Hematopoietic multipotent progenitor cell treated with erythropoietin and hydrocortisone succinate and interleukin-3 and kit ligand, for 6 days (in vitro differentiated cells): ENCODE data around the gene MYO3B.

Experiments
- DNase-seq: peaks from one replicate; pipeline ENCODE4 v3.0.0-alpha.2; 2015

The MYO3B gene

DNA sequence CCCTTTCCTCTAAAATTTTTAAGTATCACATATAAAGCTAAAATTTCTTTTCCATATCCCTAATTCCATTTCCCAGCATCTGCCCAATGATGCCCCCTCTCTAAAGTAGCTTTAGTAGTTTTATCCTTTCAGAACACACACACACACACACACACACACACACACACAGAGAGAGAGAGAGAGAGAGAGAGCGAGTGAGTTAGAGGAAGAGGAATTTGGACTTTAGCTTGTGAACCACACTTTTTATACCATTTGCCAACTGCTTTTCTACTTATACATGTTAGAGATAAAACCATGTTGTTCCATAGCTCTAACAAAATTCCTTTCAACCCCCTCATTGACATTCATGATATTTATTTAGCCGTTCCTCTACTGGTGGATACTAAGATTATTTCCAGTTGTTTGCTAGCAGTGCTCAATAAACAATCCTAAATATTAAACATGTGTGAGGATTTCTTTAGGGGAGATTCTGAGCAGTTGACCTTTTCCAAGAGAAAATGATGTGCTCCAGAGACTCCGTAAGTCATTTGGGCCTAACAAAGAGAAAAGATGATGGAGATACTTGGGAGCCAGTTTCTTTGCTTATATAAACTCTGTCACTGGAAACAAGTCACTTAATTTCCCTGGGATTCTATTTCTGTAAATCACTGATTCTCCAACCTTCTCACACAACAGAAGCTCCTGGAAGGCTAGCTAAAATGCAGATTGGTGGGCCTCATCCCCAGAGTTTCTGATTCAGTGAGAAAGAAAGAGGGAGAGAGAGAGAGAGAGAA, 307.5 kb downstream of the MYO3B start:
- DNase-seq, result no peak

DNA sequence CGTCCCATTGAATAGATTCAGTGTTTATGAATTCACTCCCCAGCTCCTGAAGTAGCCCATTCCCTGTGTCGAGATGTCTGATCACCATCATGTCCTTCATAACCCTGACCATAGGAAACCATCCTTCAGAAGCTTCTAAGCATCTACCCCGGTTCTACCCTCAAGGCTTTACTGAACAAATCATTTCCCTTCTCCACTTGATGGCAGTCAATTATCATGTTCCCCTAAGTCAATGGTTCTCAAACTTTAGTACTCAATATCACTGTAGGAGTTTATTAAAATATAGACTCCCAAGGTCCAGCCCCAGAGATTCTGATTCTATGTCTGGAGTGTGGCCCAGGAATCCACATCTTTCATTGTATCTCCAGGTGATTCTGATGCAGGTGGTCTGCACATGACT, 308.8 kb downstream of the MYO3B start:
- no peak for DNase-seq

DNA sequence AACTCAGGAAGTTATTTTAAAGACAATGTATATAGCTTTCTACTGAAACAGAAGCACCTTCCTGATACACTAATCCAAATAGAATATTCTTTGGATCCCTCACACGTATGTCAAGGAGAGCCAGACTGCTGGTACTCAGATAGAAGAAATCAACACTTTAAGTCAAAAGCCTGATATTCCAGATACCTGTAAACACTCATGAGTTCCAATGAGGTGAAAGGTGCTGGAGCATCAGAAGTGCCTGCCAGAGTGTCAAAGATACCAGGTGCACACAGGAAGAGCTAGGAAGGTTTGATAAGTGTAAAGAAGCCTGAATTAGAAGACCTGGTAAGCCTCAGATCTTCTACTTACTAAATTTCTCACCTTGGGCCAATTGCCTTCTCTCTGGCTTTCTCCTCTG, 310.9 kb downstream of the MYO3B start:
- DNase-seq, result no peak

DNA sequence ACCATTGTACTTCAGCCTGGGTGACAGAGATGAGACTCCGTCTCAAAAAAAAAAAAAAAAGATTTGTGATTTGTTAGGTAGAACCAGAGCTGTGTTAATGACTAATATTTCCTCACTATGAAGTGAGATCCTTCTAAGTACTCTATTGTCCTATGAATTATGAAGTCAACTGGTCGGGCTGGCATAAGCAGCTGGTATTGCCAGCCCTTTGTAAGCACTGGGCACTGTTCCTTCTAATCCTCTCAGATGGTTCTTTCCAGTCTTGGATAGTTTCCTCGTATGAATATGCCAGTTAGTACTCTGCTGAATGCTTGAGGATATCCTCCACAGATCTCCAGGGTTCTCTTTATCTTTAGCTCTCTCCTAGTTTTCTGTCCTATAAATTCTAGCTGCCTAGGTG, 314.1 kb downstream of the MYO3B start:
- no peak for DNase-seq

DNA sequence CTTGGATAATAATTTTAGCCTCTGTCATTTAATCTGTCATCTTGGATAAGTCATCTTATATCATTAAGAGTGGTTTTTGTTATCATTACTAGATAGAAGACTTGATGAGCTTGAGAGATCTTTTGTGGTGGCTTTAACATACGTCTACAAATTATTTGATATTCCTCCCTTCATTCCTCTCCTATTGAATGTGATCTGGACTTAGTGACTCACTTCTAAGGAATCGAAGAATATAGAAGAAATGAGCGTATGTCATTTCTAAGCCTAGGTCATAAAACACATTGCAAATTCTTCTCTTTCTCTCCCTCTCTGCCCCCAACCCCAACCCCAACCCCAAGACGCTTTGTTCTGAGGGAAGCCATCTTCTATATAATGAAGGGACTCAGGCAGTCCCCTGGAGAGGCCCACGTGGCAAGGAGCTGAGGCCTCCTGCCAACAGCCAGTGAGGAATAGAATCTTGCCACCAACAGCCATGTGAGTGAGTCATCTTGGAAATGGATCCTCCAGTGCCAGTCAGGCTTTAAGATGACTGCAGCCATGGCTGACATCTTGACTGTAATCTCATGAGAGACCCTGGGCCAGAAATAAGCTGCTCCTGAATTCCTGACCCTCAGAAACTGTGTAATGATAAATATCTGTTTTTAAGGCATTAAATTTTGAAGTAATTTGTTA, 315.6 kb downstream of the MYO3B start:
- no peak for DNase-seq

DNA sequence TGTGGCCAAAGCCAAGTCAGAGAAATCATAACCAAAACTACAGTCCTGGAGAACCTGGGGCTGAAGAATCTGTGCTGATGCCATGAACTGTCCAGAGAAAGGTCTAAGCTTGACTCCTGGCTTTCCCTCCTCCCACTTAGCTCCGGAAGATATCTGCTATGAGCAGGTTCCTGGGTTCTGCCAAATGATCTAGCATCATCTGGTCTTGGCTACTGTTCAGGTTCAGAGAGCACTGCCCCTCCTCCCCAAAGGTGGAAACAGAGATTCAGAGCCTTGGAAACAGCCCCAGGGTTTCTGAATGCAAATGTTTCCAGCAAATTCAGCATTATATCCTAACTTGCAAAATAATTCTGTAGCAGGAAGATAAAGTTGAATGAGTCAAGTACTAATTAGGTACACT, 317.9 kb downstream of the MYO3B start:
- no peak for DNase-seq

DNA sequence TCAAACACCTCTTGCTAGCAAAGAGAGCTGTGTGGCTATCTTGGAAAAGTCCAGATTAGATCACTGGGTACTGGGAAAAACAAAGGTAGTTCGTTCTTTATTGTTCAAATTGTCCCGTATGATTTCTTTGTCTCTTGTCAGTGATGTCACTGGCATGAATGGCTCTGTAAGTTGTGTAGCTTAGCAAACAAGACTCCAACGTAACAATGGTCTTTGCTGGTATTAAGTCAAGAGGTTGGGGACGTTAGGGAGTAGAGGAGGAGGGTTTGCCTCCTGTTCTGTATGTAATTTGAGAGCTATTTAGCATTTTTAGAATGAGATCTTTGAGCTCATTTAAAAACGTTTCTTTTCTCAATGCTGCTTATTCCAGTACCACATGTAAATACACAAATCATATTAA, 320.7 kb downstream of the MYO3B start:
- no peak for DNase-seq

DNA sequence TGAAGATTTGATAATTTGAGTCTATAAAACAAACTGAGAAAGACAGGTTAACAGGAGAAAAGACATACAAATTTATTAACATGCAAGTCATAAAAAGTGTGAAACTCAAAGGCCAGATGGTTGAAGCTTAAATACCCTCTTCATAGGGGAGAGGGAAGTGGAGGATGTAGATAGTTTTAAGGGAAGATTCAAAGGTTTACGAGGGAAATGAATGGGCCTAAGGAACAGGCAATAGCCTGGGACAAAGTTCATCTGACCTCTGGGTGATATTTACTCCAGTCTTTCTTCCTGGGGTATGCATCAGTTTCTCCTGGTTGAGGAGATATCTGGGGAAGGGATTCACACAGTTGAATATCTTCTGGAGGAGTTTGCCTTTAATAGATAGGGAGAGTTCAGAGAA, 322.2 kb downstream of the MYO3B start:
- DNase-seq, result no peak

DNA sequence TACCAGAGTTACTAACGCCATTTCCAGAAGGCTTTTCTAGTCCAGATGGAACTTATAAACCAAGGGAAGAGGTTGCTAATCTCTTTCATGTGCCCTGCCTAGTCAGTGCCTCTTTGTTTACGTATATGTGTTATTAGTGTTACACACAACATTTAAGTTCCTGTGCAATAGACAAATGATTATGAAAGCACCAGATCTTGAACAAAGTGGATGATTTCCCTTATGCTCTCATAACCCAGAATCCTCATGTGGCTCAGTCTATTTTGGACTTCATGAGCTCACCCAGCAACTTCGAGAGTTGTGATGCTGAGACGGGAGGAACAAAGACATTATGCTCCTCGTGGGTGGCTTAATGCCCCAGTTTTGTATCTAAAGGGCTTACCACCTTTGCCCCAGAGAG, 322.8 kb downstream of the MYO3B start:
- no peak for DNase-seq

DNA sequence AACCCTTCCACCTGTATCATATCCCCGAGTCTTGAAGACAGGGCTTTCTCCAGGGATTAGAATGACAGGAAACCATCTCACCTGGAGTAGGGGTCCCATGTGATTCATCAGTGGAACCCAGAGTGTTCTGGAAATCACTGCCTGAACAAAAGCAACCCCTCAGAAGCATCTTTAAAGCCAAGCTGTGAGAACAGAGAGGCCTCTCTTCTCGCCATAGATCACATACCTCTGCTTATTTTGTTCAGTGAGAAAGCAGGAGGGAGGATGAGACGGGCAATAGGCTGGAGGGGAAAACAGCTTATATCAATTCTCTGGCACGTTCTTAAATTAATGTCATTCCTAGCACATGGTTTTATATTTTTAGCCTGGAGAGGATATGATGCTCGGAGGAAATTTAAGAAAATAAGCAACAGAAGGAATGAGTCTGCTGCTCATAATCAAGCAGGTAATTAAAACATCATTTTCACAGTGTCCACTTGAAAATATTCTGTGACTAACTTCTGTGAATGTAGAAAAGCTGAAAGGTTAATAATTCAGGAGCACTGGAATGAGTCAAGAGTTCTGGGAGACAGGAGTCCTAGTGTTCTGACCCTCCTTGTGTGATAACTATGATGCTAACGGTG, 323.6 kb downstream of the MYO3B start:
- no peak for DNase-seq

DNA sequence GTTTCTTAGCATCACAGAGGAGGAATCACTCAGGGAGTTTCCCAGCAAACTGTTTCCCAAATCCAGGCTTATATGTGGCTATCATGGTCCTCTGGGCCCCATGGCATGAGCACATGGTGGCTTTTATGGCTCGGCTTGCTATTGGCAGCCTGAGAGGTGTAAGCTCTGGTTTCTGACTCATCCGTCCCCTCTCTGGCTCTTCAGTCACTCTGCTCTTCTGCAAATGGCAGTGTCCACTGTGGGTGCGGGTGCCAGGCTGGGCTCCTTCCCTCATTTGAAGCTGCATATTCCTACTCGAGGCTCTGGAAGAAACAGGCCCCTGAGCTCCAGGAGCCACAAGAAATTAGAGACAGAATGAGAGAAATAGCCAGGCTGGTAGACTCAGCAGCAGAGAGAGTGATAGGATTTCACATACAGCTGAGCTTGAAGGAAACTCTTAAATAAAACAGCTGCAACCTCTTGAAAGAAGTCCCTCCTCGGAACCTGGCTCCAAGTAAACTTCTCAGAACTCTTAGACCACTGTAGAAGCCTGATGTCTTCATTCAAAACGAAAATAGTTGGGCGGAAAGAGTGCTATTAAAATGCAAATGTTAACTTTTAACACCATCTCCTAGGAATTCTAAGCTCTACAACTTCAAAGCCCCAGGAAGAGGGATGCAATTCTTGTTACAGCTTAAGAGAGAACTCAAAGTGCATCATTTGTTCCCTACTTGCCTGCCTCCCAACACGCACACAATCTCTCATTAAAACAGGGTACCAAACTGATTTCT, 324.6 kb downstream of the MYO3B start:
- no peak for DNase-seq

DNA sequence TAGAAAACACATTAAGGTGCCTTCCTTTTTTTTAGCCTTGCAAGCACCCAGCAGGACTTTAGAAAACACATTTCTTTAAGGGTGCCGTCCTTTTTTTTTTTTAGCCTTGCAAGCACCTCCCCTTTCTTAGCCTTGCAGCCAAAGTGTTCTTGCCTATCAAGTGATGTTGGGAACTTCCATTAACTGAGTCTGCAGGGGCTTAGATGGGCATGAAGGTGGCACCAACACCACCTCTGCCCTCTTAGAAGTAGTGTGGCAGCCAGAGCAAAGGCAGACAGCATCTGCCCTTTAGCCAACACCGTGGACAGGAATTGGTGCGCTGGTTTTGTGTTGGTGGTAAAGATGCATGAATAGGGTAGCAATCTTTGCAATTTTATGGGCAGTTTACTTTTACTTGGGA, 325.6 kb downstream of the MYO3B start:
- DNase-seq, result no peak

DNA sequence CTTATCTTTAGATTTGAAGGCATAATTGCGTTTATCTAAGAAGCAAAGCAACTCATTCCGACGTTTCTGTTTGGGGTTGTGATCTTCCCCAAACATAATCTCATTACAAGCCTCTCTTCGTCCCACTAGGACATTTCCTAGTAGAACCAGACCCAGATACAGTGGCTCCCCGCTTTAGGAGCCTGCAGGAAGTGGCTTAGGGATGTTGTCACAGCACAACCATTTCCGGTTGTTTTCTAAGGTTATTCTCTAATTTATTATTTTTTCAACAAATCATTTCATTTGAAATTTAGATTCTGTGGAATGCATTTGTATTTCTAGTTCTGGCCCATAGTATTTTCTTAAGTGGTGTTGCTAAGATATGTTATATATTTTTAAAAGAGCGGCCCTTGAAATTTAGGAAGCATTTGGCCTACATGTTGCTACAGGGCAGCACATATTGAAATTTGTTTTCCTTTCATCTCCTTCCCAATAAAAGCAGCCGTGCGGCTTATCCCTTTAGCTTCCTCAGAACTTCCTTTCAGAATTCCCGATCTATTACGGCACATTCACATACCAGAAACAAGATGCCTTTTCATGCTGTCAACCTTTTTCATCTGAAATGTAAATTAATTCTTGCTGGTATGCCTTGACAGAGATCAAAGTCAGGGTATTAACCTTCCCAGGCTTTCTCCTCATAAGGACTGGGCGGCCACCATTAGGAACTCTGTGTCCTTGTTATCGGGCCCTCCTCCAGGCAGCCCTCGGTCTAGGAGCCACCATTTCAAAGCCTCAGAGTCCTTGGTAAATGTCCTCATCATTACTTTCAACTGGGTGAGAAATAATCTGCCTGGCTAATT, 326.2 kb downstream of the MYO3B start:
- no peak for DNase-seq

DNA sequence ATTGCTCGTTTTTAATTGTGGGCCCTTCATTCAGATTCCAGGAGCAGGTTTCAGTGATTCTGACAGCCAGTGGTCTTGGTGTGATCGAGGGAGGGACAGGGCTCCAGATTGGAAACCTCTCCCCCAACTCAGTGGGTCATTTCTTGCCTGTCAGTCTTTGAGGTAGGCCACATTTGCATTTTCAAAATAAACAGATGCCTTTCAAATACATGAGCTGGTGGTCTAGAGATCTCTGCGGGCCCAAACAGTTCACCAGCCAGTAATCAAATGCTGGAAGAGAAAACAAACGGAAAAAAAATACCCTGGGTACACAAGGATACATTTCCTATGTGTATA, 326.8 kb downstream of the MYO3B start:
- no peak for DNase-seq

DNA sequence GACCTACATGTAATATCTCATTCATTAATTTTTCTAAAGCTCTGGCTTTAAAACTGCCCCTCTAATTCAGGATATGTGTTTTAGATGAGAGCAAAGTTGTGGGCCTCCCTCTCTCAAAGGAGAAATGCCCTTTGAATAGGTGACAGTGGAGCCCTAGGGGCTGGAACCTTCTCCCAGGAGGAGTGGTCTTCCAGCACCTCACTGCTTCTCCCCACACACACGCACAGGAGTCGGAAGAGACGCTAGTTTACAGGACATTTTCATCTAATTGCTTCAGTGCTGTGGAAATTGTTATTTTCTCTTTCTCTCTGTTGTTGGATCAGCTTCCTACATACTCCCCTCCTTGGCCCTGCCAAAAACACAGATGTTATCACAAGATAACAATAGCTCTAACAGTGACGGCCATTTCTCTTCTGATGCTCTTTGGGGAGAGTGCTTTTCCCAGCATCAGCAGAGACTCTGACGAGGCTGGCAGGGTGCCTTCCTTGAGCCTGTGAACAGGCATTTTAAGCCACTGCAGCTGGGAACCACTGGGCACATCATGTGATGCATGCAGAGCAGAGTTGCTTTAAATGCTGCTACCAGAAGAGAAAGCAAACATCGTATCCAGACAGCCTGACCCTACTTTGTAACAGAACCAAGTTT, 327.8 kb downstream of the MYO3B start:
- DNase-seq, result no peak

DNA sequence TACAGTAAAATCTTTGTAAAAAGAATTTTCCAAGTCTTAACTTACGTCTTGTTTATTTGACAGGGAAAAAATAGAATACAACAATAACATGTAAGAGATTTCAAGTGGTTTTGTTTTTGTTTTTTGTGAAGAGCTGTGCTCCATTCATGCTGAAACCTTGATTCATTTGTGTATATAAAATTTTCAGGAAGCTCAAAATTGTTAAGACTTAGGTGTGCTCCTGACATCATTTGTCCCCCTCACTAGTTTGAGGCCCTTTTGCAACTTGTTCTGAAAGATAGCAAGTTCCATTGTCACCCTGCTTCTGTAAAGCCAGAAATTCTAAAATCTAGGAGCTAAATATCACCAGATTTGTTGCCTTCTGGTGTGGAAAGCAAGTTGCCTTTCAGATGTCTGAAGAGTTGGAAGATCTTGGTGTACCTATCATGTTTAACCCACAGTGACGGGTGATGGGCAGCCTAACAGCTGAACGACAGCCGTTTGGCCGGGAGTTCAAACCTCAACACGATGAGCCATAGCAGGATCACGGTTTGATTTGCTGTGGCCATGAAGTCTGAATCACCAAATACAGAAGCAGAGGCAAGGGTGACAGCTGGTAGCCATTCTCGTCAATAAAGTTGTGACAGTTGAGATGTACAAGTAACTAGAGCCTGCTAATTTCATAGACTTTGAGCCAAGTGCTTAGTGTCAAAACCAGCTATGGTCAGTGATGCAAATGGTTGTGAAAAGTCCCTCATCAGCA, 331.7 kb downstream of the MYO3B start:
- no peak for DNase-seq

DNA sequence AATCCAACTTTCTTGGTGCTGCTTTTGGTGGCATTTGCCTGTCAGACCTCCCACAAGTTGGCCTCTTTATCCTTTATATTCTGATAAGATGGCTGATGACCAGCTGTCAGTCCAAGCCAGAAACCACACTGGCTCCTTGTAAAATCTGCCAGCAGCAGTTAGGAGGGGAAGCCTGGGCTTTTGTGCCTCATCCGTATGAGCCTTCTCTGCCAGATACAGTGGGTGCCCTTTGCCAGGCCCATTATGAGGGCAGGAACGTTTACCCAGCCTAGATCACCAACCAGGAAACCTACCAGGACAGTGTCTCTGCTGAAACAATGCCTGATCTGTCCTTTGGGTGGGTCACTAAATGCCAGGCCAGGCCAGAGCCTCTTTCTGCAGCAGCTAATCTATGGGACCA, 334.3 kb downstream of the MYO3B start:
- DNase-seq, result no peak

DNA sequence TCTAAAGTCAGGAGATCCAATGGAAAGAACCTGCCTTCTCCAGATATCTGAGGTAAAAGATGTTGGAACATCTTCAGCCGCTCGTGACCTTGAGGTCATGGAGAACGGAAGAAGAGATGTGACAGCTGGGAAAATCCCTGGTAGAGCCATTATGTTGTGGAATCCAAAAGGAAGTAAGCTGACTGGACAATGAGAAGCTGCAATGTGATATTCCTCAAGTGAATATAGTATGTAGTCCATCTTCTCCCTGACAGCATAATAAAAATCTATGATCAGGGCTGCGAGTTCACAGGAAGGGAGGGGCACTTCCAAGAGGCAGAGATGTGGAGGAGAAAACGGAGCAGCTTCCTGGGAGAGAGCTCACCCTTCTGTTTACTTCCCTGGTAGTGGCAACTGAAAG, 336.2 kb downstream of the MYO3B start:
- no peak for DNase-seq

DNA sequence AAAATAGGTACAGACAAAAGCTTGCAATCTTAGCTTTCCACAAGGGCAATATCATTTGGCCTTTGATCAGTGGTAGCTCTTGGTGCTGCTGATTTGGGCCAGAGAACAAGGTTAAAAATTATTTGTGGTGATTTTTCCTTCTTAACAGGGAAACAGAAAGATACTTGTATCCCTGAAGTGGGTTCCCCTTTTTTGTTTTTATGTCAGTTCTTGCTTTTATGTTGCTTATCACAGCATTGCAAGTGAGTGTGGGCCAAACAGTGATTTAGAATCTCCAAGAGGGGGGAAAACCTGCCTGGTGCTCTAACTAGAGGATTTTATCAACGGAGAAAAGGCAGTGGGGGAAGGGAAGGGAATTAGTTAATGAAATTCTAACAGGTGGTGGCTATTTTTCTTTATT, 339.6 kb downstream of the MYO3B start:
- no peak for DNase-seq

DNA sequence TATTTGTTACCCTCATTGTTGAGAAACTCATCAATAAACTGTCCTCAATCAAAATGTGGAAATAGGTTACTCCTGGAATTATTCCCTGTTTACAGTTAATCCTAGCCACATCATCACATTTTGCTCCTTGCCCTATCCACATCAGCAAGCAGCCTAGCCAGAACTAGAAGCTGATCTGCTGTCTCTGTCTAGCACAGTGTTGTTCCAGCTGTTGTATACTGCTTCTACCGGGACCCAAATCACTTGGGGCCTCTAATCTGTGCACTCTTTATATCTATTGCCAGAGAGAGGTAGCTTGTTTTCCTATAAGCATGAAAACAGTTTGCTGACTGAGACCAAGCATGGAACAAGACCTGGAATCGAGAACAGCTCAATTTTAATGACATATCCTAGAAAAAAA, 341.0 kb downstream of the MYO3B start:
- DNase-seq, result no peak

DNA sequence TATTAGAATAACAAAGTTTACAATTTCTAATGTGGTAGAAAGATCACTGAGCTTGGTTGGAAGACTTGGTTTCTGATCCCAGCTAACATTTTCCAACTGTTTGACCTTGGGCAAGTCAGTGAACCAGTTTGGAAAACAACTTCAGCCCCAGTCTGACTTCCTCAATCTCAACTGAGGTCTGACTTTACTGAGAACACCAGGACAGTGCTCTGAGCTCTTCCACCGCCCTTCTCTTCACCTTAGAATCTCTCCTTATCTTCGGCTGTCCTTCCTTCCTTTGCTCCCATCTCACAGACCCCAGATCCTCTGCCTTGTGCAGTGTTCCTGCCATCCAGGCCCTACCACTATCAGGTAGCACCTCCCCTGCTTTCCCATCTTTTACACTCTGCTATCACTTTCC, 343.4 kb downstream of the MYO3B start:
- DNase-seq, result no peak

DNA sequence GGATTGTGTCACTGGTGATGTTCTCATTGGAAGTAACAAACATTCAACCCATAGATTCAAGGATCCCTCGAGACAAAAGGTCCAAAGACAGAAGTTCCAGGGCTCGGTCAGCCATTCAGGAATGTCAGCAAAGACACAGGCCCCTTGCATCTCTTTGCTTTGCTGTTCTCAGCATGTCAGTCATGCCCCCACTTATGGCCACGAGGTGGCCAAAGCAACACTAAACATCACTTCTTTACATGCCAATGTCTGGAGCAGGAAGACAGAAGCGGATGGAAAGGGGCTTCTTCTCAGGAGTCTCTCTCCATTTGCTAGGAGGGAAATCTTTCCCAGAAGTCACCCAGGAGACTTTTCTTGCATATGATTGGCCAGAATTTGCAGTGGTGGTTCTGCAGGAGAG, 345.6 kb downstream of the MYO3B start:
- DNase-seq, result no peak
